HCT116 (cell line): ENCODE data around the gene ARL4C. TPM values are rescaled to one million over a fixed set of nuclear protein-coding genes. Genes with fewer than 3 reads are reported as not detected.

Source experiments
- CEBPB ChIP-seq: IDR thresholded peaks from 2 replicates; pipeline ENCODE4 v1.6.1; 2012; ENCODE audit warnings: low read depth
- FOSL1 ChIP-seq: IDR thresholded peaks from 2 replicates; pipeline ENCODE4 v1.6.1; 2012; ENCODE audit warnings: low read depth
- MAX ChIP-seq: IDR thresholded peaks from 2 replicates; pipeline ENCODE4 v1.6.1; 2012
- REST ChIP-seq: IDR thresholded peaks from 2 replicates; pipeline ENCODE4 v1.6.1; 2012; ENCODE audit warnings: low read depth
- SIN3A ChIP-seq: IDR thresholded peaks from 2 replicates; pipeline ENCODE4 v1.6.1; 2012; ENCODE audit warnings: low read depth
- SP1 ChIP-seq: IDR thresholded peaks from 2 replicates; pipeline ENCODE4 v1.6.1; 2012; ENCODE audit warnings: low read depth
- ZBTB33 ChIP-seq: IDR thresholded peaks from 2 replicates; pipeline ENCODE4 v1.6.1; 2011; ENCODE audit warnings: mild to moderate bottlenecking, low read length, moderate library complexity; ENCODE audit not compliant: insufficient replicate concordance; ENCODE audit errors: extremely low read depth
- total RNA-seq: library from RNA; stranded (reverse); gene quantifications from one replicate; pipeline ENCODE4 v1.2.1, GENCODE V29; 2021; ENCODE audit not compliant: unreplicated experiment

The ARL4C gene
- total RNA-seq, 1 experiment from 2014 or later = 4.1 TPM

- no peak for TF ChIP-seq ZBTB33
- TF ChIP-seq CEBPB = no peak
- peak; percentile 48; the same call in 1 of the 2 replicates for TF ChIP-seq SIN3A
- TF ChIP-seq MAX = 0 out of 2 replicates have a peak, but pooled peaks have one; percentile 11
- peak; percentile 65; the same call in 1 of the 2 replicates for TF ChIP-seq SP1
- peak; percentile 85 for TF ChIP-seq FOSL1
- no peak for TF ChIP-seq REST
Measured at GRCh38 chr2:234502285-234502918, 5.5 kb upstream of the ARL4C start (continued).
